Hematopoietic multipotent progenitor cell treated with erythropoietin and hydrocortisone succinate and interleukin-3 and kit ligand, for 4 days (in vitro differentiated cells): ENCODE measurements around the gene RASSF6.
"Not testable (repeated sequence)": the region's sequence is repeated elsewhere in the genome, so short reads cannot be mapped to it uniquely, and the experiment has no call there.

Experiments
- DNase-seq: peaks from one replicate; pipeline ENCODE4 v3.0.0-alpha.2; 2015

RASSF6 gene

GRCh38 chr4:73573794-73574528 lies 46.3 kb downstream of the RASSF6 start:
- DNase-seq: peak; percentile 85

- DNase-seq: not testable (repeated sequence)
Measured at GRCh38 chr4:73550865-73551264, 69.4 kb downstream of the RASSF6 start.

GRCh38 chr4:73544620-73545019 lies 75.6 kb downstream of the RASSF6 start:
- no peak for DNase-seq

GRCh38 chr4:73541251-73541650 lies 79.0 kb downstream of the RASSF6 start:
- DNase-seq: no peak

GRCh38 chr4:73540826-73541225 lies 79.4 kb downstream of the RASSF6 start:
- peak; percentile 8 for DNase-seq

GRCh38 chr4:73539386-73539785 lies 80.8 kb downstream of the RASSF6 start:
- no peak for DNase-seq

GRCh38 chr4:73538162-73538561 lies 82.1 kb downstream of the RASSF6 start:
- no peak for DNase-seq

- DNase-seq: peak; percentile 18
Measured at GRCh38 chr4:73533515-73534422, 86.5 kb downstream of the RASSF6 start.

GRCh38 chr4:73528171-73528570 lies 92.1 kb downstream of the RASSF6 start:
- no peak for DNase-seq

- DNase-seq: no peak
Measured at GRCh38 chr4:73527196-73527595, 93.0 kb downstream of the RASSF6 start.

GRCh38 chr4:73525611-73526010 lies 94.6 kb downstream of the RASSF6 start:
- no peak for DNase-seq

GRCh38 chr4:73523126-73523525 lies 97.1 kb downstream of the RASSF6 start:
- DNase-seq: no peak
